Effector memory CD4-positive, alpha-beta T cell (primary cell): ENCODE data around the gene RHOV.
A peak's percentile ranks its signal among the peaks of the same experiment; 100 is the strongest.

Experiments used
- DNase-seq, 3 donors: peaks; one replicate each; pipeline ENCODE4 v3.0.0-alpha.2; 2020
- H3K27ac ChIP-seq: 2 replicates; pipeline ENCODE4 v1.7.0; 2013; ENCODE audit warnings: mild to moderate bottlenecking, low read length, moderate library complexity; ENCODE audit not compliant: insufficient read depth, poor library complexity, severe bottlenecking
- H3K27me3 ChIP-seq: replicated peaks from 2 replicates; pipeline ENCODE4 v1.7.0; 2013; ENCODE audit warnings: mild to moderate bottlenecking, low read length; ENCODE audit not compliant: insufficient read depth, control insufficient read depth, poor library complexity, severe bottlenecking
- H3K36me3 ChIP-seq: 2 replicates; pipeline ENCODE4 v1.7.0; 2013; ENCODE audit warnings: mild to moderate bottlenecking, low read length, moderate library complexity; ENCODE audit not compliant: control insufficient read depth, insufficient read depth
- H3K4me1 ChIP-seq: 2 replicates; pipeline ENCODE4 v1.7.0; 2013; ENCODE audit warnings: low read length, mild to moderate bottlenecking; ENCODE audit not compliant: control insufficient read depth, insufficient read depth, poor library complexity, severe bottlenecking
- H3K4me3 ChIP-seq: 2 replicates; pipeline ENCODE4 v1.7.0; 2013; ENCODE audit warnings: low read length, low read depth, mild to moderate bottlenecking; ENCODE audit not compliant: insufficient read depth, poor library complexity, severe bottlenecking
- H3K9me3 ChIP-seq: 2 replicates; pipeline ENCODE4 v1.7.0; 2013; ENCODE audit warnings: mild to moderate bottlenecking, low read length, moderate library complexity; ENCODE audit not compliant: control insufficient read depth

RHOV gene

GRCh38 chr15:40845511-40846284, 28.3 kb downstream of the RHOV start:
- H3K27ac ChIP-seq: no peak overlapping the region
- DNase-seq: no peak
- H3K4me1 ChIP-seq: peaks cover 10% of the 10 kb centered on the region
- H3K9me3 ChIP-seq: no peaks in the 10 kb centered on the region
- H3K4me3 ChIP-seq: no peak overlapping the region
- H3K27me3 ChIP-seq: no peaks in the 10 kb centered on the region
- H3K36me3 ChIP-seq: no peaks in the 10 kb centered on the region

- Histone ChIP-seq H3K4me1 (peaks cover 10% of the 10 kb centered on the region), H3K27ac (no peak overlapping the region), H3K27me3 (no peaks in the 10 kb centered on the region), H3K36me3 (no peaks in the 10 kb centered on the region), H3K4me3 (peak overlapping the region; percentile 64), H3K9me3 (no peaks in the 10 kb centered on the region)
- no peak for DNase-seq
Measured at GRCh38 chr15:40845036-40845435, 29.0 kb downstream of the RHOV start.

GRCh38 chr15:40844696-40845030, 29.4 kb downstream of the RHOV start:
- Histone ChIP-seq H3K9me3 (no peaks in the 10 kb centered on the region), H3K27me3 (no peaks in the 10 kb centered on the region), H3K27ac (no peak overlapping the region), H3K4me3 (peak overlapping the region; percentile 64), H3K36me3 (no peaks in the 10 kb centered on the region), H3K4me1 (peaks cover 10% of the 10 kb centered on the region)
- DNase-seq: no peak

- DNase-seq: no peak
- H3K4me3 ChIP-seq: peak within 1 kb of the TSS; percentile 64
- H3K4me1 ChIP-seq: peaks cover 10% of the 10 kb centered on the region
- H3K27me3 ChIP-seq: no peaks in the 10 kb centered on the region
- H3K36me3 ChIP-seq: no peaks in the 10 kb centered on the region
- H3K27ac ChIP-seq: no peak within 1 kb of the TSS
- no peaks in the 10 kb centered on the region for H3K9me3 ChIP-seq
Measured at GRCh38 chr15:40843885-40844695, 29.9 kb downstream of the RHOV start, which contains the start of gene SPINT1. Gene SPINT1, plus strand, starts transcription at chr15:40844048. Its CDS starts 507 bp downstream, at chr15:40844555.

GRCh38 chr15:40843261-40843884, 30.7 kb downstream of the RHOV start:
- Histone ChIP-seq H3K36me3 (no peaks in the 10 kb centered on the region), H3K27ac (no peak overlapping the region), H3K4me3 (peak overlapping the region; percentile 64), H3K9me3 (no peaks in the 10 kb centered on the region), H3K27me3 (no peaks in the 10 kb centered on the region), H3K4me1 (peaks cover 10% of the 10 kb centered on the region)
- no peak for DNase-seq

- Histone ChIP-seq H3K4me3 (no peak overlapping the region), H3K9me3 (no peaks in the 10 kb centered on the region), H3K27me3 (no peaks in the 10 kb centered on the region), H3K27ac (no peak overlapping the region), H3K4me1 (peaks cover 10% of the 10 kb centered on the region), H3K36me3 (no peaks in the 10 kb centered on the region)
- DNase-seq: no peak
Measured at GRCh38 chr15:40841741-40842140, 32.3 kb downstream of the RHOV start.

GRCh38 chr15:40838756-40839155, 35.3 kb downstream of the RHOV start:
- no peaks in the 10 kb centered on the region for H3K36me3 ChIP-seq
- H3K4me1 ChIP-seq: peaks cover 4% of the 10 kb centered on the region
- H3K4me3 ChIP-seq: no peak overlapping the region
- H3K27me3 ChIP-seq: no peaks in the 10 kb centered on the region
- no peak overlapping the region for H3K27ac ChIP-seq
- no peak for DNase-seq
- no peaks in the 10 kb centered on the region for H3K9me3 ChIP-seq

GRCh38 chr15:40836020-40836419, 38.0 kb downstream of the RHOV start:
- H3K4me1 ChIP-seq: no peaks in the 10 kb centered on the region
- H3K27me3 ChIP-seq: no peaks in the 10 kb centered on the region
- H3K36me3 ChIP-seq: no peaks in the 10 kb centered on the region
- H3K27ac ChIP-seq: no peak overlapping the region
- no peak for DNase-seq
- no peak overlapping the region for H3K4me3 ChIP-seq
- H3K9me3 ChIP-seq: no peaks in the 10 kb centered on the region

GRCh38 chr15:40832903-40833302, 41.1 kb downstream of the RHOV start:
- DNase-seq: no peak
- H3K9me3 ChIP-seq: no peaks in the 10 kb centered on the region
- no peak overlapping the region for H3K4me3 ChIP-seq
- H3K36me3 ChIP-seq: no peaks in the 10 kb centered on the region
- H3K27ac ChIP-seq: no peak overlapping the region
- H3K4me1 ChIP-seq: no peaks in the 10 kb centered on the region
- no peaks in the 10 kb centered on the region for H3K27me3 ChIP-seq

- Histone ChIP-seq H3K4me1 (no peaks in the 10 kb centered on the region), H3K27ac (no peak overlapping the region)
Measured at GRCh38 chr15:40831861-40832260, 42.2 kb downstream of the RHOV start.

More at GRCh38 chr15:40831861-40832260, 42.2 kb downstream of the RHOV start:
- Histone ChIP-seq H3K36me3 (no peaks in the 10 kb centered on the region), H3K27me3 (no peaks in the 10 kb centered on the region), H3K9me3 (no peaks in the 10 kb centered on the region), H3K4me3 (no peak overlapping the region)
- no peak for DNase-seq
